H1 (cell line): ENCODE measurements around the gene THADA. TPM values are rescaled to one million over a fixed set of nuclear protein-coding genes. Genes with fewer than 3 reads are reported as not detected.

Experiments
- CTCF ChIA-PET: fragments of 300-600 bp; sonication (Branson Sonifier 250); formaldehyde crosslinking; loops from one replicate; lab custom pipeline; 2021; ENCODE audit not compliant: partially characterized antibody; lab: Charles Lee
- POLR2A ChIA-PET: fragments of 300-600 bp; sonication (Branson Sonifier 250); formaldehyde crosslinking; loops from one replicate; lab custom pipeline; 2021; ENCODE audit warnings: inconsistent platforms; ENCODE audit not compliant: partially characterized antibody; lab: Charles Lee
- DNase-seq, 2 experiments: peaks; one replicate each; pipeline versions ENCODE4 v3.0.0 to v3.0.0-alpha.2; 2010 to 2022; ENCODE audit warnings: low spot score in 2 of 2, low read depth in 1 of 2, mixed read lengths in 1 of 2
- FAIRE-seq: peaks from 2 replicates; lab custom pipeline; 2011; peaks lifted over from hg19 to GRCh38; lab: Jason Lieb, UNC
- H2AFZ ChIP-seq: 2 replicates; pipeline ENCODE4 v1.8.1; 2012; ENCODE audit warnings: low read length, inconsistent platforms
- H2AK5ac ChIP-seq: 2 replicates; pipeline ENCODE4 v1.6.1; 2013; ENCODE audit warnings: low read depth, low read length
- H2BK120ac ChIP-seq: replicated peaks from 2 replicates; pipeline ENCODE3; 2013; ENCODE audit warnings: low read depth, low read length, inconsistent platforms
- H2BK12ac ChIP-seq: 2 replicates; pipeline ENCODE4 v1.6.1; 2013; ENCODE audit warnings: low read depth, low read length
- H2BK15ac ChIP-seq: 2 replicates; pipeline ENCODE4 v1.6.1; 2013; ENCODE audit warnings: low read length
- H2BK20ac ChIP-seq: 2 replicates; pipeline ENCODE4 v1.6.1; 2013; ENCODE audit warnings: low read length
- H2BK5ac ChIP-seq: 2 replicates; pipeline ENCODE4 v1.6.1; 2013; ENCODE audit warnings: low read depth, low read length
- H3K14ac ChIP-seq: 2 replicates; pipeline ENCODE4 v1.6.1; 2013; ENCODE audit warnings: inconsistent platforms; ENCODE audit not compliant: insufficient read length
- H3K18ac ChIP-seq: 2 replicates; pipeline ENCODE4 v1.6.1; 2013; ENCODE audit warnings: low read length; ENCODE audit errors: extremely low read depth
- H3K23ac ChIP-seq: 2 replicates; pipeline ENCODE4 v1.6.1; 2013; ENCODE audit warnings: inconsistent platforms; ENCODE audit not compliant: insufficient read length
- H3K23me2 ChIP-seq: 2 replicates; pipeline ENCODE4 v1.6.1; 2013; ENCODE audit warnings: low read depth, low read length
- H3K27ac ChIP-seq: 2 replicates; pipeline ENCODE4 v1.6.1; 2011; ENCODE audit warnings: low read depth, low read length, inconsistent platforms
- H3K27me3 ChIP-seq, 4 experiments: replicated peaks in 1 of 4; 1 replicate in 1 of 4; 2 replicates in 3 of 4; pipeline versions ENCODE4 v1.6.1 to v1.8.1; 2011 to 2013; ENCODE audit warnings: low read length in 3 of 4, mild to moderate bottlenecking in 3 of 4, inconsistent platforms in 2 of 4, mixed read lengths in 2 of 4, moderate library complexity in 1 of 4; ENCODE audit not compliant: control insufficient read depth in 3 of 4, insufficient read depth in 3 of 4; ENCODE audit errors: extremely low read depth in 1 of 4
- H3K36me3 ChIP-seq, 4 experiments: 2 replicates each; pipeline versions ENCODE4 v1.6.1 to v1.8.1; 2011 to 2013; ENCODE audit warnings: mild to moderate bottlenecking in 4 of 4, low read length in 3 of 4, moderate library complexity in 2 of 4, control low read depth in 1 of 4, inconsistent platforms in 1 of 4; ENCODE audit not compliant: insufficient read depth in 4 of 4, control insufficient read depth in 2 of 4
- H3K4ac ChIP-seq: replicated peaks from 2 replicates; pipeline ENCODE3; 2013; ENCODE audit warnings: low read length, low read depth, mixed read lengths, inconsistent platforms; ENCODE audit not compliant: insufficient read length
- H3K4me1 ChIP-seq, 4 experiments: replicated peaks in 1 of 4; 1 replicate in 1 of 4; 2 replicates in 3 of 4; pipeline versions ENCODE4 v1.6.1 to v1.8.1; 2011 to 2013; ENCODE audit warnings: low read length in 3 of 4, inconsistent platforms in 2 of 4, mixed read lengths in 1 of 4; ENCODE audit not compliant: insufficient read depth in 4 of 4, control insufficient read depth in 3 of 4
- H3K4me2 ChIP-seq, 2 experiments: 2 replicates each; pipeline versions ENCODE4 v1.6.1 to v1.8.1; 2011 to 2013; ENCODE audit warnings: low read depth in 2 of 2, low read length in 2 of 2, control low read depth in 1 of 2, inconsistent platforms in 1 of 2, mild to moderate bottlenecking in 1 of 2; ENCODE audit not compliant: insufficient read depth in 1 of 2
- H3K4me3 ChIP-seq, 4 experiments: fragments of 200-600, 300-600 bp in 1 of 4; sonication (generic), shearing (Covaris generic), sonication (Bioruptor Twin) in 1 of 4; 2 replicates each; pipeline versions ENCODE4 v1.5.1 to v1.8.1; 2011 to 2016; ENCODE audit warnings: low read length in 4 of 4, low read depth in 3 of 4, control low read depth in 2 of 4, inconsistent platforms in 2 of 4, mild to moderate bottlenecking in 2 of 4, mixed read lengths in 1 of 4, moderate library complexity in 1 of 4; ENCODE audit not compliant: insufficient read depth in 2 of 4; ENCODE audit errors: extremely low read depth in 1 of 4
- H3K56ac ChIP-seq: replicated peaks from 2 replicates; pipeline ENCODE3; 2013; ENCODE audit warnings: low read depth, mild to moderate bottlenecking, mixed read lengths, low read length, inconsistent platforms; ENCODE audit not compliant: insufficient read length
- H3K79me1 ChIP-seq: 2 replicates; pipeline ENCODE4 v1.6.1; 2013; ENCODE audit warnings: low read depth, low read length, control low read depth
- H3K79me2 ChIP-seq, 2 experiments: 2 replicates each; pipeline versions ENCODE4 v1.6.1 to v1.8.1; 2012 to 2013; ENCODE audit warnings: low read length in 2 of 2, mild to moderate bottlenecking in 2 of 2, inconsistent platforms in 1 of 2; ENCODE audit not compliant: insufficient read depth in 2 of 2, control insufficient read depth in 1 of 2
- H3K9ac ChIP-seq, 4 experiments: replicated peaks in 1 of 4; 1 replicate in 1 of 4; 2 replicates in 3 of 4; pipeline versions ENCODE4 v1.6.1 to v1.8.1; 2011 to 2013; ENCODE audit warnings: low read depth in 3 of 4, low read length in 3 of 4, control low read depth in 2 of 4, mild to moderate bottlenecking in 2 of 4, moderate library complexity in 2 of 4, inconsistent platforms in 1 of 4; ENCODE audit errors: extremely low read depth in 1 of 4
- H3K9me3 ChIP-seq, 2 experiments: 2 replicates each; pipeline versions ENCODE4 v1.6.1 to v1.8.1; 2012 to 2013; ENCODE audit warnings: mild to moderate bottlenecking in 2 of 2, moderate library complexity in 2 of 2, control low read depth in 1 of 2, inconsistent platforms in 1 of 2, low read depth in 1 of 2, low read length in 1 of 2, mixed read lengths in 1 of 2; ENCODE audit not compliant: insufficient read depth in 2 of 2
- H4K20me1 ChIP-seq, 2 experiments: replicated peaks in 1 of 2; 2 replicates each; pipeline versions ENCODE3 to v1.8.1; 2011 to 2013; ENCODE audit warnings: inconsistent platforms in 2 of 2, low read length in 2 of 2, mild to moderate bottlenecking in 1 of 2; ENCODE audit not compliant: insufficient read depth in 2 of 2, control insufficient read depth in 1 of 2
- H4K5ac ChIP-seq: 2 replicates; pipeline ENCODE4 v1.6.1; 2013; ENCODE audit warnings: low read length, low read depth, mixed read lengths, inconsistent platforms; ENCODE audit not compliant: insufficient read length
- H4K8ac ChIP-seq: 2 replicates; pipeline ENCODE4 v1.8.0; 2013; ENCODE audit warnings: mild to moderate bottlenecking, moderate library complexity, low read length, inconsistent platforms; ENCODE audit not compliant: insufficient read depth; ENCODE audit errors: extremely low read depth
- H4K91ac ChIP-seq: replicated peaks from 2 replicates; pipeline ENCODE3; 2013; ENCODE audit warnings: low read length, mixed read lengths, inconsistent platforms; ENCODE audit not compliant: insufficient read length
- ASH2L ChIP-seq: fragments of 200-600, 300-600 bp; sonication (generic); IDR thresholded peaks from one replicate; pipeline ENCODE4 v1.7.1; 2017; ENCODE audit warnings: low read length
- CBX8 ChIP-seq: fragments of 300-800, 300-1000 bp; sonication (generic); IDR thresholded peaks from 2 replicates; pipeline ENCODE4 v1.7.1; 2016; ENCODE audit warnings: low read depth, low read length, borderline replicate concordance
- CREB1 ChIP-seq: IDR thresholded peaks from 2 replicates; pipeline ENCODE4 v1.6.1; 2012; ENCODE audit warnings: inconsistent platforms
- JUND ChIP-seq: IDR thresholded peaks from 2 replicates; pipeline ENCODE4 v1.6.1; 2011; ENCODE audit warnings: mild to moderate bottlenecking, improper control_type of control experiment, low read length
- MAFK ChIP-seq: IDR thresholded peaks from 2 replicates; pipeline ENCODE4 v1.6.1; 2012; ENCODE audit warnings: low read depth, mild to moderate bottlenecking, improper control_type of control experiment, low read length
- NANOG ChIP-seq: IDR thresholded peaks from 2 replicates; pipeline ENCODE4 v1.6.1; 2011; ENCODE audit warnings: low read length, low read depth, mild to moderate bottlenecking, inconsistent platforms; ENCODE audit not compliant: insufficient read depth, poor library complexity, severe bottlenecking
- SIX5 ChIP-seq: IDR thresholded peaks from 2 replicates; pipeline ENCODE4 v1.6.1; 2011; ENCODE audit warnings: mild to moderate bottlenecking, low read depth, low read length
- WGBS, 2 experiments: shearing (Covaris generic) in 1 of 2; methylation state at CpG; one replicate each; pipeline versions ENCODE4 v1.1.6 to v1.1.7; 2013 to 2015; ENCODE audit warnings: low lambda C conversion rate in 2 of 2, mixed read lengths in 2 of 2, inconsistent platforms in 1 of 2, low coverage in 1 of 2, missing lambda C conversion rate in 1 of 2; ENCODE audit not compliant: insufficient replicate concordance in 2 of 2, insufficient coverage in 1 of 2, insufficient read length in 1 of 2; ENCODE audit errors: extremely low coverage in 1 of 2, missing lambda C conversion rate in 1 of 2; 5-methylcytosine and 5-hydroxymethylcytosine counted together
- polyA plus RNA-seq, 7 experiments: library from polyadenylated mRNA; depleted of rRNA in 3 of 7; stranded (reverse) in 5 of 7; unstranded in 2 of 7; fragments of >200 nt in 5 of 7; fragments of 200-250 nt in 2 of 7; gene quantifications; 1 replicate in 5 of 7; 2 replicates in 1 of 7; 4 replicates in 1 of 7; pipeline versions ENCODE4 v1.2.1 to v1.2.3, GENCODE V29; 2011 to 2013; ENCODE audit warnings: missing spikeins in 2 of 7, mixed read lengths in 2 of 7
- total RNA-seq: library from RNA; stranded (reverse); fragmentation: NEBNext Ultra II Directional; extraction: Animal tissue kit (Norgen Biotek cat#: 25700); gene quantifications from 2 replicates; pipeline ENCODE4 v1.2.1, GENCODE V29; 2021

Gene THADA
- total and polyA plus RNA-seq, 2 of the 8 experiments (the other 6 are each of a cell fraction or from before 2014, with no cell fraction given) = 22.4 to 26.8 TPM

DNA sequence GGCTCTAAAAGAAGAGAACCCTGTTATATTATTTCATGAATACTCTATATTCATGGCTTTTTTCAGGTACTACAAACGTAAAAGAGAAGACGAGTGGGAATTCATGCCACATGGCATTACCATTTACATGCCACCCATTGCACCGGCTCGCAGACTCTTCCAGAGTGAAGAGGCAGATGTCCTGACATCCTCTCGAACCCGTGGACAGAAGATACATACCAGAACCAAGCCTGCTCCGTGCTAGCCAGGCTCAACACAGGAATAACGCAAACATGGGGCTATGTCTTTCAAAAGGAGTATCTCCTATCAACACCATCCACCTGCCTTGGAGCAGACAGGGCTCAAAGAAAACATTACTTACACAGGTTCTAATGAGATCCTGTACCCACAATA lies 168.8 kb downstream of the THADA start:
- H3K14ac ChIP-seq = no peak overlapping the region
- no peak overlapping the region for H3K27ac ChIP-seq
- no peak overlapping the region for H2BK5ac ChIP-seq
- no peak overlapping the region for H3K23ac ChIP-seq
- H2BK12ac ChIP-seq = no peak overlapping the region
- H2AK5ac ChIP-seq = no peak overlapping the region
- H2AFZ ChIP-seq = no peak overlapping the region
- H2BK20ac ChIP-seq = no peak overlapping the region
- no peak for TF ChIP-seq MAFK
- no peak for TF ChIP-seq SIX5
- TF ChIP-seq CREB1 = no peak
- TF ChIP-seq CBX8 = no peak
- TF ChIP-seq JUND = no peak
- no peak for TF ChIP-seq ASH2L
- no peak for TF ChIP-seq NANOG
- no peak overlapping the region for H3K18ac ChIP-seq
- no peak overlapping the region for H4K5ac ChIP-seq
- ChIA-PET POLR2A (no interaction called here), CTCF (interaction anchor here (0.9 kb wide), 1 partner anchor 12 kb away, joined by 3 read pairs; no protein-coding TSS in a partner anchor)
- H3K23me2 ChIP-seq = no peaks in the 10 kb centered on the region
- H3K4me3 ChIP-seq = no peak overlapping the region
- no peak for DNase-seq
- FAIRE-seq = no peak
- no peaks in the 10 kb centered on the region for H3K27me3 ChIP-seq
- H4K8ac ChIP-seq = no peak overlapping the region
- WGBS, 2 experiments = 96% methylated on average over 8 of the region's 8 CpGs; no CpG with 5 or more reads in 1 of the 2 experiments
- H3K79me1 ChIP-seq = no peaks in the 10 kb centered on the region
- no peak overlapping the region for H4K91ac ChIP-seq
- H3K4me1 ChIP-seq = no peaks in the 10 kb centered on the region
- no peak overlapping the region for H3K4ac ChIP-seq
- no peaks in the 10 kb centered on the region for H3K9me3 ChIP-seq
- H3K79me2 ChIP-seq = no peaks in the 10 kb centered on the region
- H3K56ac ChIP-seq = no peak overlapping the region
- no peaks in the 10 kb centered on the region for H4K20me1 ChIP-seq
- no peak overlapping the region for H2BK120ac ChIP-seq
- H3K4me2 ChIP-seq = no peak overlapping the region
- H3K36me3 ChIP-seq = no peaks in the 10 kb centered on the region
- no peak overlapping the region for H3K9ac ChIP-seq
- H2BK15ac ChIP-seq = no peak overlapping the region
